ENCODE results near the gene TLE3. TPM values are rescaled to one million over a fixed set of nuclear protein-coding genes. Genes with fewer than 3 reads are reported as not detected.
A peak's percentile ranks its signal among the peaks of the same experiment; 100 is the strongest.

TLE3 gene
- polyA plus RNA-seq, 4 donors = 30.9 to 51.6 (median 39.8) TPM

DNA sequence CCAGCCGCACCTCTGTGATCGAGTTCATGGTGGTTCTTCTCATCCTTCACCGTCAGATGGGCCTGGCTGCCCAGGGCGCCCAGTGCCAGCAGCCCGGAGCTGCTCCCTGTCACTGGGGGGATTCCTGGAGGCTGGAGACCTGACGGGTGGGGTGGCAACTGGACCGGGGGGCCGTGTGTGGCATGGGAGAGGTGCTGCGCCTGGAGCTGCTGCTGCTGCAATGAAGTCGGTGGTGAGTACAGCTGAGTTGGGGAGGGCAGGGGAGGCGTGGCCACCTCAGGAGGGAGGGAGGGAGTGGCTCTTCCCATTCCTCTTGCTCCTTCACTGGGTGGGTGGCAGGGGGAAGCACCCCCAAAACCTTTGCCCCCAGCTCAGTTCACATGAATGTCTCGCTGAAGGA, 31.7 kb downstream of the TLE3 start:
- no peak for DNase-seq (ENCODE audit: low read depth in 4 of 4, low spot score in 2 of 4)

GRCh38 chr15:70065006-70065722, 32.6 kb downstream of the TLE3 start:
- DNase-seq (ENCODE audit: low read depth in 4 of 4, low spot score in 2 of 4) = no peak

- DNase-seq (ENCODE audit: low read depth in 4 of 4, low spot score in 2 of 4) = no peak
These were observed 33.3 kb downstream of the TLE3 start for GRCh38 chr15:70064441-70064840.

- DNase-seq (ENCODE audit: low read depth in 4 of 4, low spot score in 2 of 4) = no peak
These were observed 33.7 kb downstream of the TLE3 start for GRCh38 chr15:70063980-70064379.

GRCh38 chr15:70063261-70063925, 34.3 kb downstream of the TLE3 start:
- DNase-seq (ENCODE audit: low read depth in 4 of 4, low spot score in 2 of 4) = no peak

DNA sequence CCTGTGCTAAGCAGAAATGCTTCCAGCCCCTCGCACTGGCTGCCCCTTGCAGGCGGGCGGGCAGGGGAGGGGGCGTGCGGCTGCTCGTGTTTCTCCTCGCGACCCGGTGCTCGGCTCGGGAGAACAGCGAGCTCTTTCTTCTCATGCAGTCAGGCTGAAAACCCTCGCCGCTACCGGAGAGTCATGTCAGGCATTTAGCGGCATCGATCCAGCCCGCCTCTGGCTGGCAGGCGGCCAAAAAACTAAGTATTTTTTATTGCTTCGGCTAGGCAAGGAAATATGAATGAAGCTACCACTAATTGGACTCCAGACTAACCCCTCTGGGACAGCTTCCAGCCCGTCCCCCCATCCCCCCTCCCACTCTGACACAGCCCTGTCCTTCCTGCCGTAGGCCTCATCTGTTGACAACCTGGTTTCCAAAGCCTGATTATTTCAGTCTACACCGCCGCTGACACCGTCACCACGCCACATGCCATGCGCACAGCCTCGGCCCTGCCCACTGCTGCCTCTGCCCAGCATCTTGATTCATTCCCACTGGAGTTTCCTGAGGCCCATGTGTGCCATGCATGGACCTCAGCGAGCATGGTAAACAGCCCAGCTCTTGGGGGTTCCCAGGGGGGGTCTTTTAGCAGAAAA, 35.3 kb downstream of the TLE3 start:
- DNase-seq (ENCODE audit: low read depth in 4 of 4, low spot score in 2 of 4) = peak in 2 of 4 donors; percentile 72 to 76

- no peak for DNase-seq (ENCODE audit: low read depth in 4 of 4, low spot score in 2 of 4)
These were observed 35.9 kb downstream of the TLE3 start for GRCh38 chr15:70061696-70062270.

DNA sequence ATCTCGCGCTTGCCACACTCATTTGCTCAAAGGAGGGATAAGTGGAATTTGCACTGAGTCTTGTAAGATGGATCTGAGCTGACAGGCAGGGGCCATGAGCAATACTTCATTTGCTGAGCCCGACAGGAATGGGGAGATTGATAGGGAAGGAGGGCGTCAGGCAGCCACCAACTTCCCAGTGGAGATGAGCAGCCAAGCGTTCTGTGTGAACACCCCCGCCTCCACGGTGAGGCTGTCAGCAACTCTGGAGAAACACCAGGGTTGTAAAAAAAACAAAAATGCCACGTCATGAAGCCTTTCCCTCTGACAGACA, 36.8 kb downstream of the TLE3 start:
- no peak for DNase-seq (ENCODE audit: low read depth in 4 of 4, low spot score in 2 of 4)

GRCh38 chr15:70060214-70060992, 37.3 kb downstream of the TLE3 start:
- no peak for DNase-seq (ENCODE audit: low read depth in 4 of 4, low spot score in 2 of 4)

- no peak for DNase-seq (ENCODE audit: low read depth in 4 of 4, low spot score in 2 of 4)
These were observed 38.1 kb downstream of the TLE3 start for GRCh38 chr15:70059476-70060213.

- no peak for DNase-seq (ENCODE audit: low read depth in 4 of 4, low spot score in 2 of 4)
These were observed 38.9 kb downstream of the TLE3 start for GRCh38 chr15:70058642-70059360.

- DNase-seq (ENCODE audit: low read depth in 4 of 4, low spot score in 2 of 4) = no peak
These were observed 39.6 kb downstream of the TLE3 start for GRCh38 chr15:70057931-70058641.

- no peak for DNase-seq (ENCODE audit: low read depth in 4 of 4, low spot score in 2 of 4)
These were observed 41.5 kb downstream of the TLE3 start for GRCh38 chr15:70056091-70056680.

DNA sequence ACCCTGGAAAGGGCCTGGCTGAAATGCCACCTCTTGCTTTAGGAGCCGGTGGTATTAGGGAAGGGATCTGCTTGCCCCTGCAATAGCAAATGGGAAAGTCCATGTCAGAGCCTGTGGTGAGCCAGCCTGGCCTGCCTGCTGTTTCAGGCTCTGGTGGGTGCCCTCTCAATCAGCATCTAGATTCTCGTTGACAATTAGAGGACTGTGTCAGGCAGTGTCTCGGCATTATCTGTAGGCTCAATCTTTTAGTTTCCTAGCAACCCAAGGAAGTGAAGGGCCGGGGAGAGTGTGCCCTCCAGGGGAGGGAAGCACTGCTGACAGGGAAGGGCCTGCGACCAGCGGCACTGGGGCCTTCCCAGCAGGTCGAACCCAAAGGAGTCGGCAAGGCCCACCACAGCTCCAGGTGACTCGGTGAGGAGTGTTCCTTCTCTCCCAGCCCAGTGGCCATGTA, 42.1 kb downstream of the TLE3 start:
- no peak for DNase-seq (ENCODE audit: low read depth in 4 of 4, low spot score in 2 of 4)

- DNase-seq (ENCODE audit: low read depth in 4 of 4, low spot score in 2 of 4) = no peak
These were observed 42.8 kb downstream of the TLE3 start for GRCh38 chr15:70054884-70055387.

GRCh38 chr15:70054366-70054765, 43.4 kb downstream of the TLE3 start:
- no peak for DNase-seq (ENCODE audit: low read depth in 4 of 4, low spot score in 2 of 4)

- no peak for DNase-seq (ENCODE audit: low read depth in 4 of 4, low spot score in 2 of 4)
These were observed 43.9 kb downstream of the TLE3 start for GRCh38 chr15:70053716-70054229.

Data from left renal cortex interstitium (tissue), 4 donors.